ENCODE results near the gene SYNM.
A peak's percentile ranks its signal among the peaks of the same experiment; 100 is the strongest.

Gene SYNM

DNA sequence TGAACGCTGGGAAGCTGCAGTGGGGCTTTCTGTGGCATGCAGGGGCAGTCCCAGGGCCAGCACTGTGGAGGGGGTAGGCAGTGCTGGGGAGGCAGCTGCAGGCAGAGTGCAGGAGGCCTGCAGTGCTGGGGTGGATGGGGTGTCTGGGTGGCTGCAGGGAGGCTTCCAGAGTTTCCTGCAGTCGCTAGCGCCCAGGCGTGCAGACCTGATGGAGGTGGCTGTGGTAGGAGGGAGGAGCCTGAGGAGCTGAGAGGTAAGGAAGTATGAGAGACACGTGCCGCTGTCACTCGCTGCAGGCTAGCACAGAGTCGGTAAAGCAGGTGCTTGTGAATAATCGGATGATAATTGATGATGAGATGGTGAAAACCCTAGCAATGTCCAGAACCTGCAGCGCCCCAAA lies 16.3 kb downstream of the SYNM start:
- H3K4me3 ChIP-seq (replicated peaks; ENCODE audit: low read depth, low read length), result no peak overlapping the region
- no peak for DNase-seq (ENCODE audit: extremely low read depth, low read depth)
- TF ChIP-seq, protein P1, sequence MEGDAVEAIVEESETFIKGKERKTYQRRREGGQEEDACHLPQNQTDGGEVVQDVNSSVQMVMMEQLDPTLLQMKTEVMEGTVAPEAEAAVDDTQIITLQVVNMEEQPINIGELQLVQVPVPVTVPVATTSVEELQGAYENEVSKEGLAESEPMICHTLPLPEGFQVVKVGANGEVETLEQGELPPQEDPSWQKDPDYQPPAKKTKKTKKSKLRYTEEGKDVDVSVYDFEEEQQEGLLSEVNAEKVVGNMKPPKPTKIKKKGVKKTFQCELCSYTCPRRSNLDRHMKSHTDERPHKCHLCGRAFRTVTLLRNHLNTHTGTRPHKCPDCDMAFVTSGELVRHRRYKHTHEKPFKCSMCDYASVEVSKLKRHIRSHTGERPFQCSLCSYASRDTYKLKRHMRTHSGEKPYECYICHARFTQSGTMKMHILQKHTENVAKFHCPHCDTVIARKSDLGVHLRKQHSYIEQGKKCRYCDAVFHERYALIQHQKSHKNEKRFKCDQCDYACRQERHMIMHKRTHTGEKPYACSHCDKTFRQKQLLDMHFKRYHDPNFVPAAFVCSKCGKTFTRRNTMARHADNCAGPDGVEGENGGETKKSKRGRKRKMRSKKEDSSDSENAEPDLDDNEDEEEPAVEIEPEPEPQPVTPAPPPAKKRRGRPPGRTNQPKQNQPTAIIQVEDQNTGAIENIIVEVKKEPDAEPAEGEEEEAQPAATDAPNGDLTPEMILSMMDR (IDR thresholded peaks at IDR 0.05; ENCODE audit: low read depth, low read length, missing control alignments), result no peak

DNA sequence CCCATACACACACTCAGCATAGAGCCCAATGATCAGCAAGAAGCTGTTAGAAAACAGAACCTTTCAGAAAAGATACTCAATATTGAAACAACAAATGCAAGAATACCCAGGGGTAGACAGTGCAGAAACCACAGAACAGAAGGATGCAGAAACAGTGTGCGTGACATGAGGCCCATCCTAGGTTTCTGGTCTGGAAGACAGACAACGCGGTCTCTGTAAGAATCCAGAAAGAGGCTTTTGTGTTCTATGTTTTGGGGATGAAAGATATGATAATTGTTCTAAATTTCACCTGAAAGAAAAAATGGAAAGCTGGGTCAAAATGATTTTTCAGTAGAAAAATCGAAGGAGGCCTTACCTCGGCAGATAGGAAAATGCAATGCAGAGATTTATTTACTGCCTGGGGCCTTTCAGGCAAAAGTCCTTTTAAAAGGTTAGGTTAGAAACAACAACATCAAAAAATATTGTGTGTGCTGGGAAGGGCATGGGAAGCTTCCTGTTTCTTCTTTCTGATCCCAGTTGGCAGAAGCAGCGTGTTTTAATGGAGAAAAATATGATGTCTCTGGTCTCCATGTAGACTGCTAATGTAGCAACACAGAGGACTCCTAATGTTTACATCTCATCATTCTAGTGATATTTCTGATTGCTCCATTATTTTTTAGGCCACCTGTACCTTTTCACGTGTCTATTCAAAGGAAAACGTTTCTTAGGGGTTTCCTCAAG lies 17.0 kb downstream of the SYNM start:
- H3K4me3 ChIP-seq (replicated peaks; ENCODE audit: low read depth, low read length), result no peak overlapping the region
- DNase-seq (ENCODE audit: extremely low read depth, low read depth), result no peak
- TF ChIP-seq, protein P1 (IDR thresholded peaks at IDR 0.05; ENCODE audit: low read depth, low read length, missing control alignments), result no peak

DNA sequence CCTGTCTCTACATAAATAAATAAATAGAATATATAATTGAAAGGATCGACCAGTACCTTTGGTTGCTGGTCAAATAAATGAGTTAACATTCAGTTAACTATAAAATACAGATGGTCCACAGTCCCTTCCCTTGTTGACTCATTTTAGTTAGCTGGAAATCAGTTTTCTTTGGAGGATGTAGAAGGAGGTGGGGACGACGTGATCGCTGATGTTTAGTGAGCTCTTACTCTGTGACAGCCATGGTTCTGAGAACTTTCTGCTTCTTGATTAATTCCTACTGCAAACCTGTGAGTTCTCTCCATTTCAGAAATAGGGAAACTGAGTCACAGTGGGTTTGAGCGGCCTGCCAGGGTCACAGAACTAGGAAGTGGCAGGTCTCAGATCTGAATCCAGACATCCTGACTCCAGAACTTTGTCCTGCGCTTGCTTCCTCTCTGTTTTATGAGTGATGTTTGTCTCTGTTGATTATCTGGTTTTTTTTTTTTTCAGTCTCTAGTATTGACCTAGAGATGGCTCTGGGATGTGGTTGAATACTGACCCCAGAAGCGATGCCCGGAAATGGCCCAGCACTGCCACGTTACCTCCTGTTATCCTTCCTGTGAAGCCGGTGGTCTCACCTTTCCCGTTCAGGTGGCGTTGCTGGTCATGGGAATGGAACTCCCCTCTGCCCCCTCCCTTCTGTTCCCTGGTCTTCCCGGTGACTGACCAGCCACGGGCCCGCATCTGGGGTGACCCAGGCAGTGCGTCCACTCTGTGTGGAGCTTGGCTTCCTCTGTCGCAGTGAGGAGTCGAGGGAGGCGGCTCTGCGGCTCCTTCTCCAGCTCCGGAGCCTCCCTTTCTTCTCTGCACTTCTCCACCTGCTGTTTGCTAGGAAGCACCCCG lies 18.2 kb downstream of the SYNM start:
- no peak overlapping the region for H3K4me3 ChIP-seq (replicated peaks; ENCODE audit: low read depth, low read length)
- TF ChIP-seq, protein P1 (IDR thresholded peaks at IDR 0.05; ENCODE audit: low read depth, low read length, missing control alignments), result no peak
- DNase-seq (ENCODE audit: extremely low read depth, low read depth), result no peak

DNA sequence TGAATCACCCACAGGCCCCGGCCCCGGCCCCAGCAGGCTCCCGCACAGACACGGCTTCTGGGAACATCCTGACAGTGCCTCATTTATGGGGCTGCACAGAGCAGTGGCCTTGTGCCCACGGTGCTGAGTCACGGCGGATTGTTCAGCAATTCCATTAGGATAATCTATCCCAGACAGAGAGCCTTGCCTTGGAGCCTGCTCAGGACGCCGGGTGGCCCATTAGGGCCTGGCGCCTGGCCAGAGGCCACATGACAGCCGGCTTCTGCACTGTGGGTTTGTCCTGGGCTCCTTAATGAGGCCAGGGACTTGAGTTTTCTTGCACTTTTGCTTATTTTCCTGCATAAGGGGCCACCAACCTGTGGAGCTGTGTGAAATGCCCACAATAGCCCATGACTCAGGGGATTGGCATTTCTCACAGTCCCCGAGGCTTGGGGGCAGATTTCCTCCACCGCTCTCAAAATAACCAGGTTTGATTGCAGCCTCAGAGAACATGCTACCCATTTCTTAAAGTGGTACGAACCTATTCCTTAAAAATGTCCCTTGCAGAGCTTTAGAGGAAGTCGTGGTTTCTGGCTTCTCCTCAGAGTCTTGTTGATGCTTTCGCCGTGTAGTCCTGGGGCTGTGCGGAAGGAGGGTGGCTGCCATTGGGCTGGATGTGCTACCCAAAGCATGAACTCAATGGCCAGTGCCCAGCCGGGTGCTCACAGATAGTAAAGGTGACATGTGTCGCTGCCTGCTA lies 19.0 kb downstream of the SYNM start:
- H3K4me3 ChIP-seq (replicated peaks; ENCODE audit: low read depth, low read length), result peak overlapping the region; percentile 7
- DNase-seq (ENCODE audit: extremely low read depth, low read depth), result peak; percentile 96

DNA sequence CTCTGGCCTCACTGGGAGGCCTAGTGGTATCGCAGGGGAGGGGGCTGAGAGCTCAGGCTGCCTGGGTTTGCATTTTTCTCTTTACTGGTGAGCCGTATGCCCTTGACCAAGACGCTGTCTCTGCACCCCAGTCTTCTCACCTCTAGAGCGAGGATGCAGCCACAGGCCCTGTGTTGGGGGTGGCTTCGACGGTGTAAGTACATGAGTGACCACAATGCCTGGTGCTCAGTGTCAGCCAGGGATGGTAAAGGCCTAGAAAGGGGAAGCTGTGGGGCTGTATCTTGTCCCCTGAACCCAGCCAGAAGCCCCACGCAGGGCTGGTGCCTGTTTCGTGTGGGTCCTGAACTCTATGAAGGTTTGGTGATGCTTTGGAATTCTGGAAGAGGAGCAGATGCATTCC lies 19.8 kb downstream of the SYNM start:
- DNase-seq (ENCODE audit: extremely low read depth, low read depth), result no peak
- H3K4me3 ChIP-seq (replicated peaks; ENCODE audit: low read depth, low read length), result no peak overlapping the region
- TF ChIP-seq, protein P1 (IDR thresholded peaks at IDR 0.05; ENCODE audit: low read depth, low read length, missing control alignments), result no peak

More for the DNA sequence above, 19.0 kb downstream of the SYNM start:
- TF ChIP-seq, protein P1 (IDR thresholded peaks at IDR 0.05; ENCODE audit: low read depth, low read length, missing control alignments), result no peak

DNA sequence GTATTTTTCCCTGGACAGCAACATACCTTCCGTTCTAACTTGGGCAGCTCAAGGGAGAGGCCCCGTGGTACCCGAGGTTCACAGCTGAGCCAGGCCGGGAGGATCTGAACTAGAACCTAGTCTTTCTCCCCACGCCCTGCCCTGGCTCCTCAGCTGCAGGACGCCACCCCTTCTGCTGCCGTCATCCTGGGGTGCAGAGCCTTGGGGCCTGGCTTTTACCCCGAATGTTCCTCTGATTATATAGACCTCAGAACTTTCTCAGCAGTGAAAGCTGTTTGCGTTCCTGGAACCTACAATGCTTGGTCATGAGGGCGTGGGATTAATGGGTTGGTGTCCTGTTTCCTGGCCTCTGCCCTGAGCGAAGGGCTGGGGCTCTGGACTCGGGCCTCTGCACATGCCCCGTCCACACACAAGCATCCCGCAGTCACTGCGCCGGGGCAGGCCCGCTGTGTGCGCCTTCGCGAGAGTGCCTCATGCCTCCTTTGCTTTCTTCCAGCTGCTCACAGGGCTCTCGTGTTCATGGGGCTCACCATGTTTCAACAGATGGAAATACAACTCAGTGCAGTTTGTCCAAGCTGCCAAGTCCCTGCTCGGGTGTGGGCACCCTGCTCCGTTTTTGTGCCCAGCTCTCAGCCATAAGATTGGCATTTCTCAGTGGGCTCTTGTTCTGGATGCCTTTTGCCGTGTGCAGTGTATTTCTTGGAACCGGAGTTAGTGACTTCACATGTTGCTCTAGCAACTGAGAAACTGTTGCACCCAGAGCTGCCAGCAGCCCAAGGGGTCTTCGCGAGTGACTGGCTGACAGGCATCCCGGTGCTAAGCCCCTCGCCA lies 20.4 kb downstream of the SYNM start:
- TF ChIP-seq, protein P1 (IDR thresholded peaks at IDR 0.05; ENCODE audit: low read depth, low read length, missing control alignments), result no peak
- H3K4me3 ChIP-seq (replicated peaks; ENCODE audit: low read depth, low read length), result no peak overlapping the region
- no peak for DNase-seq (ENCODE audit: extremely low read depth, low read depth)

Measured in HFF-Myc (cell line).